ENCODE data around the gene THAP3. TPM values are rescaled to one million over a fixed set of nuclear protein-coding genes. Genes with fewer than 3 reads are reported as not detected.

The THAP3 gene
- total RNA-seq, 4 donors from 2014 or later, result 13.8 to 34.6 (median 25.0) TPM

DNA sequence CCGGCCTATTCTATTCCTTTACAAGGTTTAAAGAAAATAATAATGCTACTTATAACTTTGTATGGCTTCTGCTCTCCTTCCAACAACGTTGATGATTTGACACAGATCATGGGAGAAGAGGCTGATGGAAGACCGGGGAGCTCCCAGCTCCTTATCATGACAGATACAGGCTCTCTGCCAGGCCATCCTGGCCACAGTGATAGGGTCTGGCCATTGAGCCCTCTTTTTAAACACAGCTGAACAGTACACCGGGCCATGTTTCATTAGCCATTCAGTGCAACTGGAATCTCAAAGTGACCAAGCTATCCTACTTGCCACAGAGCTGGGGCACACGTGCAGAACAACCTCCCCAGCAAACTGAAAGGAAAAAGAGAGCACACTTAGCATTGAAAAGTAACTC, 42.0 kb downstream of the THAP3 start:
- no peak for TF ChIP-seq EP300 (IDR thresholded peaks at IDR 0.05)
- TF ChIP-seq, protein P1, sequence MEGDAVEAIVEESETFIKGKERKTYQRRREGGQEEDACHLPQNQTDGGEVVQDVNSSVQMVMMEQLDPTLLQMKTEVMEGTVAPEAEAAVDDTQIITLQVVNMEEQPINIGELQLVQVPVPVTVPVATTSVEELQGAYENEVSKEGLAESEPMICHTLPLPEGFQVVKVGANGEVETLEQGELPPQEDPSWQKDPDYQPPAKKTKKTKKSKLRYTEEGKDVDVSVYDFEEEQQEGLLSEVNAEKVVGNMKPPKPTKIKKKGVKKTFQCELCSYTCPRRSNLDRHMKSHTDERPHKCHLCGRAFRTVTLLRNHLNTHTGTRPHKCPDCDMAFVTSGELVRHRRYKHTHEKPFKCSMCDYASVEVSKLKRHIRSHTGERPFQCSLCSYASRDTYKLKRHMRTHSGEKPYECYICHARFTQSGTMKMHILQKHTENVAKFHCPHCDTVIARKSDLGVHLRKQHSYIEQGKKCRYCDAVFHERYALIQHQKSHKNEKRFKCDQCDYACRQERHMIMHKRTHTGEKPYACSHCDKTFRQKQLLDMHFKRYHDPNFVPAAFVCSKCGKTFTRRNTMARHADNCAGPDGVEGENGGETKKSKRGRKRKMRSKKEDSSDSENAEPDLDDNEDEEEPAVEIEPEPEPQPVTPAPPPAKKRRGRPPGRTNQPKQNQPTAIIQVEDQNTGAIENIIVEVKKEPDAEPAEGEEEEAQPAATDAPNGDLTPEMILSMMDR (IDR thresholded peaks at IDR 0.05), result no peak
- TF ChIP-seq POLR2A (IDR thresholded peaks at IDR 0.05; ENCODE audit: low read depth), result no peak
- no peak for TF ChIP-seq POLR2AphosphoS5 (IDR thresholded peaks at IDR 0.05)
- 95% methylated on average over 5 of the region's 5 CpGs for WGBS
- no peaks in the 10 kb centered on the region for H3K27me3 ChIP-seq
- H3K4me3 ChIP-seq, result no peak overlapping the region
- H3K9me3 ChIP-seq, result no peaks in the 10 kb centered on the region
- peaks cover 0 to 9% (median 0%) of the 10 kb centered on the region in 4 donors for H3K4me1 ChIP-seq
- DNase-seq (ENCODE audit: extremely low spot score), result no peak
- no peak overlapping the region for H3K27ac ChIP-seq (replicated peaks in 1 of 4)
- peaks cover 23 to 44% (median 28%) of the 10 kb centered on the region in 4 donors for H3K36me3 ChIP-seq
- intact Hi-C loops (cut with DNase I), result no loop called here

- Histone ChIP-seq H3K4me3 (no peak overlapping the region), H3K4me1 (peaks cover 0 to 14% (median 0%) of the 10 kb centered on the region in 4 donors), H3K27me3 (no peaks in the 10 kb centered on the region), H3K27ac (replicated peaks in 1 of 4) (no peak overlapping the region), H3K9me3 (no peaks in the 10 kb centered on the region), H3K36me3 (peaks cover 23 to 44% (median 28%) of the 10 kb centered on the region in 4 donors)
- TF ChIP-seq, protein P1 (IDR thresholded peaks at IDR 0.05), result no peak
- no peak for TF ChIP-seq EP300 (IDR thresholded peaks at IDR 0.05)
- TF ChIP-seq POLR2A (IDR thresholded peaks at IDR 0.05; ENCODE audit: low read depth), result no peak
- no peak for TF ChIP-seq POLR2AphosphoS5 (IDR thresholded peaks at IDR 0.05)
- WGBS, result 94% methylated on average over 3 of the region's 6 CpGs
- DNase-seq (ENCODE audit: extremely low spot score), result no peak
- intact Hi-C loops (cut with DNase I), result no loop called here
Observed at GRCh38 chr1:6667139-6667538, 42.5 kb downstream of the THAP3 start.

DNA sequence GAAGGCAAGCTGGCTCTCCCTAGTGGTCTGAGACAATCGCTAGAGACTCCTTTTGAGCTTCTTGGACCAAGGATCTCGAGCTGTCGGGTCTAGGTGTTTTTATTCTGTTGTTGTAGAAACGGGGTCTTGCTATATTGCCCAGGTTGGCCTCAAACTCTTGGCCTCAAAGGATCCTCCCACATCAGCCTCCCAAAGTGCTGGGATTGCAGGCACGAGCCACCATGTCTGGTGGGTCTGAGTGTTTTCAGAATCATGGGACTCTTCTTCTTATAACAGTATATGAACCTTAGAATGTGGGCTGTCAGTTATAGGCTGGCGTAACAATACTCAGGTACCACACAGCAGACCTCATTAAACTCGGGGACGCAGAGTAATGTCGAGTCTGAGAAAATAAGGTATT, 43.8 kb downstream of the THAP3 start:
- no peak for DNase-seq (ENCODE audit: extremely low spot score)
- Histone ChIP-seq H3K36me3 (peaks cover 23 to 42% (median 28%) of the 10 kb centered on the region in 4 donors), H3K9me3 (no peaks in the 10 kb centered on the region), H3K27ac (replicated peaks in 1 of 4) (no peak overlapping the region), H3K4me1 (peaks cover 0 to 16% (median 0%) of the 10 kb centered on the region in 4 donors), H3K4me3 (no peak overlapping the region), H3K27me3 (no peaks in the 10 kb centered on the region)
- intact Hi-C loops (cut with DNase I), result no loop called here
- 98% methylated on average over 9 of the region's 9 CpGs for WGBS
- TF ChIP-seq POLR2A (IDR thresholded peaks at IDR 0.05; ENCODE audit: low read depth) (no peak), POLR2AphosphoS5 (IDR thresholded peaks at IDR 0.05) (no peak), EP300 (IDR thresholded peaks at IDR 0.05) (no peak)
- TF ChIP-seq, protein P1 (IDR thresholded peaks at IDR 0.05), result no peak

DNA sequence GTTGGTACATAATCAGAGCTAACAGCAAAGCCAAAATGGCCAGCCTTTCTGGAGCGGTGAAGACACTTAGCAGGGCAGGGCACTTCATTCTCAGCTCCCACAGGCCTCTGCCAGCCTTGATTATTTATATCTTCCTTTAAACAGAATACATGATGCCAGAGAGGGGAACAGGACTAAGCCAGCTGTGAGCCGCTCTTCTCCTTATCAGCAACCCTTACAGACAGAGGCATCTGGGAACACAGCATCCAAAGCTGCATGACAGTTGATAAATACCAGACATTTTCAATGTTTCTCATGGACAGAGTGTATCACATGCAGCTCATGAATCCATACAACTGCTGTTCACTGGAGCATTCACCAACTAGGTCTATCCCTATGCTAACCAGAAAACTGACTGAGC, 47.9 kb downstream of the THAP3 start:
- no peak for DNase-seq (ENCODE audit: extremely low spot score)
- Histone ChIP-seq H3K4me3 (no peak overlapping the region), H3K4me1 (peaks cover 0 to 13% (median 0%) of the 10 kb centered on the region in 4 donors), H3K36me3 (peaks cover 5 to 49% (median 30%) of the 10 kb centered on the region in 4 donors), H3K27ac (replicated peaks in 1 of 4) (no peak overlapping the region), H3K27me3 (no peaks in the 10 kb centered on the region), H3K9me3 (no peaks in the 10 kb centered on the region)
- no peak for TF ChIP-seq EP300 (IDR thresholded peaks at IDR 0.05)
- TF ChIP-seq POLR2AphosphoS5 (IDR thresholded peaks at IDR 0.05), result no peak
- TF ChIP-seq, protein P1 (IDR thresholded peaks at IDR 0.05), result no peak
- no peak for TF ChIP-seq POLR2A (IDR thresholded peaks at IDR 0.05; ENCODE audit: low read depth)
- WGBS, result 77% methylated on average over 2 of the region's 2 CpGs
- intact Hi-C loops (cut with DNase I), result no loop called here

- H3K27ac ChIP-seq (replicated peaks in 1 of 4), result no peak overlapping the region
- DNase-seq (ENCODE audit: extremely low spot score), result no peak
- peaks cover 4 to 52% (median 39%) of the 10 kb centered on the region in 4 donors for H3K36me3 ChIP-seq
- no peaks in the 10 kb centered on the region for H3K27me3 ChIP-seq
- H3K4me1 ChIP-seq, result peaks cover 0 to 10% (median 0%) of the 10 kb centered on the region in 4 donors
- no peak overlapping the region for H3K4me3 ChIP-seq
- H3K9me3 ChIP-seq, result no peaks in the 10 kb centered on the region
- 88% methylated on average over 5 of the region's 5 CpGs for WGBS
- intact Hi-C loops (cut with DNase I), result no loop called here
- TF ChIP-seq POLR2A (IDR thresholded peaks at IDR 0.05; ENCODE audit: low read depth), result no peak
- TF ChIP-seq, protein P1 (IDR thresholded peaks at IDR 0.05), result no peak
- no peak for TF ChIP-seq EP300 (IDR thresholded peaks at IDR 0.05)
- TF ChIP-seq POLR2AphosphoS5 (IDR thresholded peaks at IDR 0.05), result no peak
Observed at GRCh38 chr1:6673816-6674398, 49.2 kb downstream of the THAP3 start.

Measured in esophagus muscularis mucosa (tissue), 4 donors.